ENCODE measurements around the gene LDHD.

LDHD gene

GRCh38 chr16:75116081-75116910 lies at the start of gene LDHD:
TSS of gene LDHD (minus strand) at chr16:75116780. CDS start at chr16:75116720, 60 bp downstream.
- DNase-seq (ENCODE audit: low spot score): peak; percentile 83

GRCh38 chr16:75160386-75160785 lies 43.8 kb upstream of the LDHD start:
- no peak for DNase-seq (ENCODE audit: low spot score)

- no peak for DNase-seq (ENCODE audit: low spot score)
Measured at GRCh38 chr16:75152635-75153034, 36.1 kb upstream of the LDHD start.

GRCh38 chr16:75151798-75152197 lies 35.2 kb upstream of the LDHD start:
- DNase-seq (ENCODE audit: low spot score): no peak

GRCh38 chr16:75148311-75149195 lies 32.0 kb upstream of the LDHD start, which contains the start of gene ZFP1:
TSS of gene ZFP1 (plus strand) at chr16:75148524. CDS start at chr16:75152952, 4,428 bp downstream.
- peak; percentile 93 for DNase-seq (ENCODE audit: low spot score)

GRCh38 chr16:75147968-75148310 lies 31.4 kb upstream of the LDHD start:
- DNase-seq (ENCODE audit: low spot score): no peak

- DNase-seq (ENCODE audit: low spot score): no peak
Measured at GRCh38 chr16:75143941-75144340, 27.4 kb upstream of the LDHD start.

- no peak for DNase-seq (ENCODE audit: low spot score)
Measured at GRCh38 chr16:75139498-75139897, 22.9 kb upstream of the LDHD start.

- no peak for DNase-seq (ENCODE audit: low spot score)
Measured at GRCh38 chr16:75138636-75139035, 22.1 kb upstream of the LDHD start.

GRCh38 chr16:75138233-75138632 lies 21.7 kb upstream of the LDHD start:
- DNase-seq (ENCODE audit: low spot score): no peak

GRCh38 chr16:75131081-75131480 lies 14.5 kb upstream of the LDHD start:
- no peak for DNase-seq (ENCODE audit: low spot score)

- no peak for DNase-seq (ENCODE audit: low spot score)
Measured at GRCh38 chr16:75130150-75130771, 13.7 kb upstream of the LDHD start.

GRCh38 chr16:75129421-75130149 lies 13.0 kb upstream of the LDHD start:
- peak; percentile 30 for DNase-seq (ENCODE audit: low spot score)

GRCh38 chr16:75127713-75128415 lies 11.3 kb upstream of the LDHD start:
- no peak for DNase-seq (ENCODE audit: low spot score)

- no peak for DNase-seq (ENCODE audit: low spot score)
Measured at GRCh38 chr16:75122609-75123008, 6.0 kb upstream of the LDHD start.

- DNase-seq (ENCODE audit: low spot score): no peak
Measured at GRCh38 chr16:75121949-75122568, 5.5 kb upstream of the LDHD start.

GRCh38 chr16:75120253-75120652 lies 3.7 kb upstream of the LDHD start:
- no peak for DNase-seq (ENCODE audit: low spot score)

GRCh38 chr16:75118943-75119539 lies 2.5 kb upstream of the LDHD start:
- DNase-seq (ENCODE audit: low spot score): no peak

- no peak for DNase-seq (ENCODE audit: low spot score)
Measured at GRCh38 chr16:75116911-75117245, 298 bp upstream of the LDHD start.
